NCI-H146 (cell line): ENCODE data around the gene SCGN.
"Not testable (repeated sequence)": the region's sequence is repeated elsewhere in the genome, so short reads cannot be mapped to it uniquely, and the experiment has no call there.

Source experiments
- DNase-seq: peaks from one replicate; lab custom pipeline; 2025; lab: John Stamatoyannopoulos, UW

The SCGN gene

DNA sequence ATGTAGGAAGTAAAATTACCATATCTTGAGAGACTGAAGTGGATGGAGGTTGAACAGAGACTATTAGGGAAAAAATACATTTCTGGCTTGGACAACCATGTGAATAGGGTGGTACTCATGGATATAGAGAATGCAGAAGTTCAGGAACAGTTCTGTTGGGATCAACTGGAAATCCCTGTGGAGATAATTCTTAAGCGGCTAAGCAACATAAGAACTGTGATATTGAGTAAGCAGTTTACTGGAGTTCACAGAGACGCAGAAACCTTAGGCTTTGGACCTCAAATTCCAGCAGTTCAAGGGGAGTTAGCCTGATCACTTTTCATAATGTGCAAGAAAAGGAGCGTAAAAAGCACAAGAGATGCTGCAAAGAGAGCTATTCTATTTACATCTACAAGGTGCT is 78.9 kb downstream of the SCGN start:
- DNase-seq = no peak

DNA sequence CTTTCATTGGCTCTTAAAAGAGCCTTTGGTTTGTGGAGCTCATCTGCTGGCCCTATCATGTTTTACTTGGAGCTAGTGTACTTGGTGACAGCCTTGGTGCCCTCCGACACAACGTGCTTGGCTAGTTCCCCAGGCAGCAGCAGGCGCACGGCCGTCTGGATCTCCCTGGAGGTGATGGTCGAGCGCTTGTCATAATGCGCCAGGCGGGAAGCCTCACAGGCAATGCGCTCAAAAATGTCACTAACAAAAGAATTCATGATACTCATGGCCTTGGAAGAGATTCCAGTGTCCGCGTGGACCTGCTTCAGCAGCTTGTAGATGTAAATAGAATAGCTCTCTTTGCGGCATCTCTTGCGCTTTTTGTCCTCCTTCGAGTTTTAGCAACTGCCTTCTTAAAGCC is 79.7 kb downstream of the SCGN start:
- DNase-seq = no peak

DNA sequence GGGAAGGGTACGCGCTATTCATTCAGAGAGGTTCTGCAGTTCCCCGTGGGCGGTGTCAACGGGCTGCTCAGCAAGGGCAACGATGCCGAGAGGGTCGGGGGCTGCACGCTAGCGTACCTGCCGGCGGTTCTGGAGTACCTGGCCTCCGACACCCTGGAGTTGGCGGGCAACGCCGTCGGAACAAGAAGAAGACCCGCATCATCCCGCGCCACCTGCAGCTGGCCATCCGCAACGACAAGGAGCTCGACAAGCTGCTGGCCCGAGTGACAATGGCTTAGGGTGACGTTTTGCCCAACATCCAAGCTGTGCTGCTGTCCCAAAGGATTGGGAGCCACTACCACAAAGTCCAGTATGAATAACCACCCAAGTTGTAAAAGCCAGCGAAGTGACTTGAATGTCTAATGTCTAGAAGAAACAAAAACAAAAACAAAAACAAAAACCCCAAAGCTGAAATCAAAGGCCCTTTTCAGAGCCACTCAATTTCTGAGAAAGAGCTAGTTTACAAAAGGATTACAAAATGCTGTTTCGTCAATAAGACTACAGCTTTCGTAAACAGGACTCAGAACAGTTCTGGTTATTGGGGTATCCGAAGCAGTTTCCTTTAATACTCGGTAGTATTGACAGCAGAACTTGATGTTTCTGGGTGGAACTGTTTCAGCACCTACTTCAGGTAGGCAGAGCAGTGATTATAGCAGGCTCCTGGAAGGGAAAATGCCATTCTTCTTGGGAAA is 80.6 kb downstream of the SCGN start:
- DNase-seq = no peak

DNA sequence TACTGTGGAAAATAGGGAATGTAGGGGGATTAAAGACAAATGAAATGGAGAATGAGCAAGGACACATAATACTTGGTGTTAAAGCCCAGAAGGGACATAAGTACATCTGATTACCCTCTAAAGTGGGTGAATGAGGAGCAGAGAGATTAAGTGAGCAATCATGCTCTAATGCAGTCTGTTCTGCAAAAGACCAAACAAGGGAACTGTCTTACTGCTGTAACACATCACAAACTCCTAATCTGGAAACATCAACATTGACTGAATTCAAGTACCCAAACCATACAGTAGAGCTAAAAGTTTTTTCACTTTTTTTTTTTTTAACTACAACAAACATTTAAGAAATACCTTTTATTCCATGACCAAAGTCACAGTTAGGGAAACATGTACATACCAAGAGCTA is 83.2 kb downstream of the SCGN start:
- no peak for DNase-seq

DNA sequence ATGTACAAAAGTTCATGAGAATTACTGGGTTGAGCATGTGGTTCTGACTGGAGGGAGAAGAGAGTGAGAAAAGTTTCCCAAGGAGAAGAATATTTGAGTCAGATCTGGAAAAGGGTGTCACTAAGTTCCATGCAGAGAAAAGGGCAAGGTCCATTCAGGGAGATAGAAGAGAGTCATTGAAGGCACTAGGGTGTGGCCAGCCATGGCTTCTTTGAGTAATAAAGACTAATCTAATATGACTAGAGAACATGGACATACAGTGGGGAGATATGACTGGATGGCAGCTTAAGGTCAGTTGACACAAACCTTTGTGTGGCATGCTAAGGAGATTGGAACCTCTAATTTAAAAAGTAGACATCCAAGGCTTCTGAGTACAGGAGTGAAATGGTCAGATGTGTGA is 91.9 kb downstream of the SCGN start:
- DNase-seq = no peak

DNA sequence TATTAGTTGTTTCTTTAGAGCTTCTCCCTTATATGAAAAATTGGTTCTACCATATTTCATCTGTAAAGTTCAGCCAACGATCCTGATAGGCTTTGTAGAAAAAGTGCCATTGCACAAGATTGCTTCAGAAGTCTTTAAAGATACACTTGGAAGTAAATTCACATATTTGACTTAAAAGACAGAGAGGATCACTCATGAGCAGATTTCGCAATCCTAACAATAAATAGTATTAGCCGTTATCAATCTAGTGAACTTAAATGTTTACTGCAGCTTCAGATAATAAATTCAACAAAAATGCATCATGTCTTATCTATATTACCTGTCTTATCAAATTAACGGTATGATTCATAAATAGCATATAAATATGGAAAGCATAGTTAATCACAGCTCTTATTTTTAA is 93.8 kb downstream of the SCGN start:
- no peak for DNase-seq

DNA sequence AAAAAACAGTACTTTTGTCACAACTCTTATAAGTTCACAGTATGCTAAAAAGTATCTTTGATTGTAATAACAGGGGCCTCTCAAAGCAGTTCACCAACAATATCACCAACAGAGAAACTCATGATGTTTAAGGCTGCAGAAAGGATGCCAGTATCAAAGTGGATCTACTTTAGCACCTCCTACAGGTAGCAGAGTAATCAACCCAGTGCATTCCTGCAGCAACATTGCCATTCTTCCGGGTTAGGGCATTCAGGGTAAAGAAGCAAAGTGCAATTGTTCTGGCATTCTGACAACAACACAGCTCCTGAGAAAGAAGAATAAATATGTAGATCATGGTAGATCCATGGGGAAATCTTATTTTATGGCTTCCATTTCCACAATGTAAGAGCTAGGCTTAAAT is 95.0 kb downstream of the SCGN start:
- no peak for DNase-seq

DNA sequence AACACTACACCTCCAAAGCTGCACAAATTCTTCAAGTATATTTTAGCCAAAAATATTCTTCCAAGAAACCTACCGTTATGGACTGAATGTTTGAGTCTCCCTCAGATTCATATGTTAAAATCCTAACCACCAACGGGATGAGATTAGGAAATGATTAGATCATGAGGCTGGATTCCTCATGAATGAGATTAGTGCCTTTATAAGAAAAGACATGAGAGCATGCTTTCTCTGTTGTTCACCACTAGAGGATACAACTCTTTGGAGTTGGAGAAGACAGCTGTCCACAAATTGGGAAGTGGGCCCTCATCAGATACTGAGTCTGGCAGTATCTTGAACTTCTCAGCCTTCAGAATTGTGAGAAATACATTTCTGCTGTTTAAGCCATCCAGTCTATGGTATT is 95.5 kb downstream of the SCGN start:
- no peak for DNase-seq

DNA sequence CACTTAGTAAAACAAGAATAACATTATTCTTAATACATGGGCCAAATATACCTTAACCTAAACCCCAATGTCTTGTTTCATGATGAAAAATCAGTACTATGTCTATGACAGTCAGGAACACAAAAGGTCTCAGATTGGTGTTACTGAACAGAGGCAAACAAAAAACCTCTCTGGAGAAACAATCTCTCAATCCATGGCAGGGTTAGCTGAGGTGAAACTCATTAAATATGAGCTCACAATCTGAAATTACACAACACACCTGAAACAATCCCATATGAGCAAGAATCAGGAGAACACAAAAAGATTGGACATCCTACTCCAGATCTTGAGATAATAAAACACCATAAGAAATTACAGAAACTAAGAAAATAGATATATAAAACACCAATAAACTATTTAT is 96.0 kb downstream of the SCGN start:
- DNase-seq = no peak

DNA sequence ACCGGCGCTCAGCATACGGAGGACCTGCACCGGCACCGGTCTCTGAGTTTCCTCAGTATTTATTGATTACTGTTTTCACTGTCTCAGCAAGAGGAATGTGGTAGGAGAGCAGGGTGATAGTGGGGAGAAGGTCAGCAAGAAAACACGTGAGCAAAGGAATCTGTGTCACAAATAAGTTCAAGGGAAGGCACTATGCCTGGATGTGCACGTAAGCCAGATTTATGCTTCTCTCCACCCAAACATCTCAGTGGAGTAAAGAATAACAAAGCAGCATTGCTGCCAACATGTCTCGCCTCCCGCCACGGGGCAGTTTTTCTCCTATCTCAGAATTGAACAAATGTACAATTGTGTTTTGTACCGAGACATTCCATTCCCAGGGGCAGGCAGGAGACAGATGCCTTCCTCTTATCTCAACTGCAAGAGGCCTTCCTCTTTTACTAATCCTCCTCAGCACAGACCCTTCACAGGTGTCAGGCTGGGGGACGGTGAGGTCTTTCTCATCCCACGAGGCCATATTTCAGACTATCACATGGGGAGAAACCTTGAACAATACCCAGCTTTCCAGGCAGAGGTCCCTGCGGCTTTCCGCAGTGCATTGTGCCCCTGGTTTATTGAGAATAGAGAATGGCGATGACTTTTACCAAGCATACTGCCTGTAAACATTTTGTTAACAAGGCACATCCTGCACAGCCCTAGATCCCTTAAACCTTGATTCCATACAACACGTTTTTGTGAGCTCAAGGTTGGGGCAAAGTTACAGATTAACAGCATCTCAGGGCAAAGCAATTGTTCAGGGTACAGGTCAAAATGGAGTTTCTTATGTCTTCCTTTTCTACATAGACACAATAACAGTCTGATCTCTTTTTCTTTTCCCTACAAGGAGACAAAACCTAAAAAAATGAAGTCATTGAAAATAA is 96.8 kb downstream of the SCGN start:
- not testable (repeated sequence) for DNase-seq

DNA sequence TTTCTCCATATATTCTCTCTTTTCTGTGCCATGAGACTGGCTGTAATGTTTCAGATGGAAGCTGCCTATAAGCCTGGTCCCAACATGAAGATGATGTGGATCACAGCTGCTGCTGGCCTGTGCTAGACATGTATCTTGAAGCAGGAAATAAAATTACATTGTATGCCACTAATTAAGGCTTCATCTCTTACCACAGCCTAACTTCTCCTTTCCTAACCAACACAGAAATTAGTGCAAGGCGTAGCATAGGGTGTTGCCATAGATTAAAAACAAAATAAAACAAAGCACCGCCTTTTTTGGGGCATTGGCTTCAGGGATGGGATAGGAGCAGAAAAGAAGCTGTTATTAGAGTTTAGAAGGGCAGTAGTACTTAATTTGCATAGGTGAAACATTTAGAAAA is 97.8 kb downstream of the SCGN start:
- DNase-seq = no peak

DNA sequence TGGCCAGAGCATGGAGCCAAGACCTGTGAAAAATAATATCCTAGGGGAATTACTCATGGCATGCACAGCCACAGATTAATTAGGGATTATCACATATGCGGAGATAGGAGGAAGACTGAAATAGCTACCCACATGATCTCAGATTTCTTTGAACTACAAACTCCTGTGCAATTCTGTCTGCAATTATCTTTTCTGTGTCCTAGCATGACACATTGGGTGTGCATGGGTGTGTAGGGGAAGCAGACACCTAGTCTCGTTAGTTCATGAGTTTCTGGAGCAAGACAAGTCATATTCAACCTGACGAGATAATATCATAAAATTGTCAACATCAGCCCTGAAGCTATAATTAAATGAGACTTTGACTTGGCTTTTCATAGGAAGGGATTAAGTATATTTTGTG is 98.9 kb downstream of the SCGN start:
- no peak for DNase-seq
